K562 (cell line): ENCODE data around the gene PPFIBP2. TPM values are rescaled to one million over a fixed set of nuclear protein-coding genes. Genes with fewer than 3 reads are reported as not detected.

Experiments
- ATAC-seq: fragments of 200-7000 bp; cut with Tn5 transposase; 3 replicates; pipeline ENCODE4 v1.9.1; 2020; ENCODE audit warnings: moderate library complexity
- BruUV-seq: library from RNA; stranded (reverse); fragments of 400-500 nt; replicated peaks from 2 replicates; lab custom pipeline; 2021; lab: Mats Ljungman, UMichigan
- CTCF ChIA-PET: fragments of 300-600 bp; formaldehyde crosslinking; extraction: SDS; loops from one replicate; lab custom pipeline; 2021; ENCODE audit warnings: low intra/inter-chr PET ratio; lab: Yijun Ruan, JAX
- POLR2A ChIA-PET: fragments of 300-600, 350-650 bp; sonication (Branson Sonifier 250); formaldehyde crosslinking; extraction: SDS; loops from one replicate; lab custom pipeline; 2021; ENCODE audit warnings: antibody characterized with exemption, inconsistent platforms; lab: Yijun Ruan, JAX
- DNase-seq, 4 experiments: peaks; one replicate each; pipeline versions ENCODE4 v3.0.0 to v3.0.0-alpha.2; 2011 to 2018; ENCODE audit warnings: low spot score in 3 of 4, mixed read lengths in 3 of 4; ENCODE audit errors: extremely low read depth in 1 of 4
- FAIRE-seq: peaks from 2 replicates; lab custom pipeline; 2011; peaks lifted over from hg19 to GRCh38; lab: Jason Lieb, UNC
- H2AFZ ChIP-seq: 2 replicates; pipeline ENCODE4 v1.6.0; 2011; ENCODE audit warnings: low read depth, low read length, control low read depth, inconsistent platforms
- H3K27ac ChIP-seq: fragments of 200-600 bp; 3 replicates; pipeline ENCODE4 v1.8.0; 2011; ENCODE audit warnings: low read depth, mild to moderate bottlenecking, control low read depth, inconsistent platforms, low read length, moderate library complexity, mixed read lengths; ENCODE audit errors: extremely low read depth
- H3K27me3 ChIP-seq, 2 experiments: fragments of 300-600 bp in 1 of 2; 2 replicates in 1 of 2; 3 replicates in 1 of 2; pipeline versions ENCODE4 v1.6.0 to v1.8.0; 2011; ENCODE audit warnings: inconsistent platforms in 2 of 2, low read length in 2 of 2, mild to moderate bottlenecking in 1 of 2, mixed read lengths in 1 of 2, moderate library complexity in 1 of 2; ENCODE audit not compliant: control insufficient read depth in 2 of 2, insufficient read depth in 2 of 2
- H3K36me3 ChIP-seq: fragments of 300-600 bp; 3 replicates; pipeline ENCODE4 v1.8.0; 2011; ENCODE audit warnings: mild to moderate bottlenecking, low read length, inconsistent platforms; ENCODE audit not compliant: control insufficient read depth, insufficient read depth
- H3K4me1 ChIP-seq, 2 experiments: fragments of 200-600 bp in 1 of 2; replicated peaks in 1 of 2; 2 replicates in 1 of 2; 3 replicates in 1 of 2; pipeline versions ENCODE4 v1.5.1 to v1.8.0; 2011; ENCODE audit warnings: inconsistent platforms in 2 of 2, low read length in 2 of 2, mild to moderate bottlenecking in 1 of 2, mixed read lengths in 1 of 2, moderate library complexity in 1 of 2; ENCODE audit not compliant: control insufficient read depth in 2 of 2, insufficient read depth in 2 of 2
- H3K4me2 ChIP-seq: 2 replicates; pipeline ENCODE4 v1.6.1; 2011; ENCODE audit warnings: low read length, control low read depth, inconsistent platforms, mixed read lengths; ENCODE audit not compliant: insufficient read depth
- H3K4me3 ChIP-seq: fragments of 200-600 bp; sonication (generic), shearing (Covaris generic); 2 replicates; pipeline ENCODE4 v1.5.1; 2016; ENCODE audit warnings: control low read depth, inconsistent platforms
- H3K79me2 ChIP-seq: fragments of 200-600 bp; 3 replicates; pipeline ENCODE4 v1.8.0; 2011; ENCODE audit warnings: low read length, inconsistent platforms; ENCODE audit not compliant: control insufficient read depth, insufficient read depth
- H3K9ac ChIP-seq, 2 experiments: 2 replicates each; pipeline versions ENCODE4 v1.6.0 to v1.6.1; 2011; ENCODE audit warnings: low read depth in 2 of 2, low read length in 2 of 2, control low read depth in 1 of 2, inconsistent platforms in 1 of 2, mild to moderate bottlenecking in 1 of 2, mixed read lengths in 1 of 2; ENCODE audit not compliant: insufficient read depth in 1 of 2
- H3K9me1 ChIP-seq: one replicate; pipeline ENCODE4 v1.6.0; 2011; ENCODE audit warnings: inconsistent platforms, mild to moderate bottlenecking, low read length, moderate library complexity; ENCODE audit not compliant: control insufficient read depth, insufficient read depth
- H3K9me3 ChIP-seq: replicated peaks from 2 replicates; pipeline ENCODE4 v1.5.1; 2011; ENCODE audit warnings: low read depth, low read length, inconsistent platforms; ENCODE audit not compliant: control insufficient read depth, insufficient read depth
- H4K20me1 ChIP-seq: replicated peaks from 2 replicates; pipeline ENCODE4 v1.6.1; 2011; ENCODE audit warnings: low read length, inconsistent platforms, mixed read lengths; ENCODE audit not compliant: control insufficient read depth, insufficient read depth
- CBX2 ChIP-seq: fragments of 200-600 bp; sonication (generic); IDR thresholded peaks from one replicate; pipeline ENCODE4 v1.6.1; 2012; ENCODE audit warnings: mild to moderate bottlenecking, low read length, inconsistent platforms; ENCODE audit not compliant: insufficient read depth, poor library complexity, severe bottlenecking
- ETS1 ChIP-seq: conservative IDR thresholded peaks from 2 replicates; pipeline ENCODE4 v1.6.1; 2011; ENCODE audit warnings: low read depth, mild to moderate bottlenecking, low read length; ENCODE audit not compliant: control insufficient read depth
- U2AF1 ChIP-seq: fragments of 200-400 bp; formaldehyde crosslinking; optimal IDR thresholded peaks from 2 replicates; pipeline ENCODE3; 2017; ENCODE audit warnings: mild to moderate bottlenecking, low read depth, low read length, moderate library complexity
- WGBS: fragments of 100-300 bp; shearing (Covaris generic); methylation state at CpG from one replicate; pipeline ENCODE4 v1.1.6; 2016; ENCODE audit warnings: low coverage, mixed read lengths; ENCODE audit not compliant: insufficient coverage; ENCODE audit errors: missing lambda C conversion rate; 5-methylcytosine and 5-hydroxymethylcytosine counted together
- in situ Hi-C: fragments of 300-500 bp; cut with MboI; formaldehyde crosslinking; loops from 4 replicates; pipeline ENCODE4 v1.15.0; 2018; ENCODE audit warnings: inconsistent platforms, mixed read lengths
- intact Hi-C: fragments of 100-400 bp; cut with micrococcal nuclease; formaldehyde crosslinking; loops from 2 replicates; pipeline ENCODE4 v1.14.2; 2022
- polyA plus RNA-seq, 8 experiments: library from polyadenylated mRNA; depleted of rRNA in 4 of 8; stranded (reverse) in 5 of 8; unstranded in 3 of 8; fragments of >200 nt; fragmentation: Nextera tagmentation in 2 of 8; fragmentation: Illumina TruSeq in 1 of 8; extraction: Ambion mirVana in 2 of 8; extraction: Trizol in 1 of 8; gene quantifications; 2 replicates each; pipeline versions ENCODE4 v1.2.1 to v1.2.3, GENCODE V29; 2011 to 2014; ENCODE audit warnings: inconsistent platforms in 1 of 8, missing spikeins in 1 of 8
- total RNA-seq, 7 experiments: library from RNA; depleted of rRNA in 6 of 7; stranded (reverse); fragments of >200 nt in 6 of 7; fragmentation: Illumina TruSeq in 2 of 7; extraction: Trizol in 2 of 7; gene quantifications; 2 replicates each; pipeline versions ENCODE4 v1.2.1 to v1.2.3, GENCODE V29; 2011 to 2021; ENCODE audit warnings: low replicate concordance in 1 of 7

PPFIBP2 gene
- total and polyA plus RNA-seq, 9 of the 15 experiments (the other 6 are each of a cell fraction or from before 2014, with no cell fraction given), result 0.18 to 3.4 (median 1.2) TPM

DNA sequence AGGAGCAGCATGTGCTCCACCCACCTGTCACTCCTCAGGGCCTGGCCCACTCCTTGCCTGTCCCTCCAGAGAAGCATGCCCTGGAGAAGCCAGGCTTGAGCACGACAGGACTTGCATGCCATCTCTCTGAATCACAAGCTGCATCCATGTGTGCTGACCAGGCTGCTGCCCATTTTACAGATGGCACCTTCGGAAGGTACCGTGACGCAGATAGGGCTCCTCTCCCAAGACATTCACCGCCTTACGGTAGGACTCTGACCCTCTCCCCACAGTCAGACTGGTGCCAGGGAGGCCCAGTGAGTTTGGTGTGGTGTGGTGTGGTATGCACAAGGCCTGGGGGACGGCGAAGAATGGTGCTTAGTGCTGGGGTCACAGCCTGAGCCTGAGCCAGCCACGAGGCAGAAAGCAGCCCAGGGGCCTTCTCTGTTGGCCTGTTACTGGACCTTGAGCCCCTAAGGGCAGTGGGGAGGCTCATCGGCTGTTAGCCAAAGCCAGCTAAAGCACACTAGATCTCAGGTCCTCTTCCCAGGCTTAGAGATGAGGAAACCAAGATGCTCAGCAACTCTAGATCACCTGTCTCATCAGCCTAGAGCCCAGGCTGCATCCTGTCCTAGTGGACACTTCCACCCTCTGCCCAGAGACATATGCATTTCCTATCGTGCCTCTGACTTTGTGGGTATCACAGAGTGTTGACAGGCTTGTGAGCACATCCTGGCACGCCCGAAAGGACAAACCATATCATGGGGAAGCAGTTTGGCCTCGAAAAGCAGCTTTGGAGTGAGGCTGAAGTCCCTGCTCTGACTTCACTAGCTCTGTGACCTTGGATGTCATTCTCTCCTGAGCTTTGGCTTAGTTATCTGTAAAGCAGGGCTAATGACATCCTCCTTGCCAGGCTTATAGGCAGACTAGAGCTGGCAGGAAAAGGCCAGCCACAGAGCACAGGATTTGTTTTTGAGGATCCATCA is 141.7 kb downstream of the PPFIBP2 start:
- intact Hi-C loops (loop anchor here (2.0 kb wide), 1 partner anchor 557 kb away; no protein-coding TSS in a partner anchor), in situ Hi-C loops (loop anchor here (25.0 kb wide), 1 partner anchor 568 kb away; the partner anchor contains the start of gene RBMXL2)
- H3K27me3 ChIP-seq, result peaks cover 0 to 24% of the 10 kb centered on the region in 2 experiments; a peak in 2 of 5 replicates
- DNase-seq (no peak), FAIRE-seq (no peak), ATAC-seq (no peak)
- H3K9ac ChIP-seq, result no peak overlapping the region
- H3K79me2 ChIP-seq, result no peaks in the 10 kb centered on the region
- ChIA-PET CTCF (no interaction called here), POLR2A (no interaction called here)
- no peaks in the 10 kb centered on the region for H3K9me3 ChIP-seq
- H3K9me1 ChIP-seq, result no peaks in the 10 kb centered on the region
- H4K20me1 ChIP-seq, result no peaks in the 10 kb centered on the region; the same call in 1 of the 2 replicates
- no peak overlapping the region for H3K4me3 ChIP-seq
- TF ChIP-seq ETS1, result no peak
- no peak for TF ChIP-seq U2AF1
- no peak for TF ChIP-seq CBX2
- WGBS, result 10% methylated on average over 14 of the region's 14 CpGs
- BruUV-seq, result no TSS peak
- no peak overlapping the region for H3K4me2 ChIP-seq
- H3K27ac ChIP-seq, result no peak overlapping the region
- no peak overlapping the region for H2AFZ ChIP-seq
- H3K4me1 ChIP-seq, result peaks cover 9 to 10% of the 10 kb centered on the region in 2 experiments; a peak in 3 of 5 replicates
- H3K36me3 ChIP-seq, result no peaks in the 10 kb centered on the region
